HG03439 (cell line): Measurements from ENCODE around the gene CCDC85B.

Experiments
- ATAC-seq: cut with Tn5 transposase; IDR thresholded peaks from one replicate; pipeline ENCODE4 v1.9.1; 2021; ENCODE audit warnings: mild to moderate bottlenecking, moderate library complexity; ENCODE audit not compliant: unreplicated experiment

CCDC85B gene

DNA sequence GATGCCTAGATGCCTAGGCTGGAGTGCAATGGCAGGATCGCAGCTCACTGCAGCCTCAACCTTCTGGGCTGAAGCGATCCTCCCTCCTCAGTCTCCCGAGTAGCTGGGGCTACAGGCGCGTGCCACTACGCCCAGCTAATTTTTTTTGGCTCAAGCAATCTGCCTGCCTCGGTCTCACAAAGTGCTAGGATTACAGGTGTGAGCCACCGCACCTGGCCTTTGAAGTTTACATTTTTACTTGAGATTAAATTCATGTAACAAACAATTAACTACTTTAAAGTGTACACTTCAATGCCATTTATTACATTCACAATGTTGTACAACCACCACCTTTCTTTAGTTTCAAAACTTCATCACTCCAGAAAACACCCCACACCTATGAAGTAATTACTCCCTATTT lies 13.2 kb downstream of the CCDC85B start:
- ATAC-seq, result no peak

DNA sequence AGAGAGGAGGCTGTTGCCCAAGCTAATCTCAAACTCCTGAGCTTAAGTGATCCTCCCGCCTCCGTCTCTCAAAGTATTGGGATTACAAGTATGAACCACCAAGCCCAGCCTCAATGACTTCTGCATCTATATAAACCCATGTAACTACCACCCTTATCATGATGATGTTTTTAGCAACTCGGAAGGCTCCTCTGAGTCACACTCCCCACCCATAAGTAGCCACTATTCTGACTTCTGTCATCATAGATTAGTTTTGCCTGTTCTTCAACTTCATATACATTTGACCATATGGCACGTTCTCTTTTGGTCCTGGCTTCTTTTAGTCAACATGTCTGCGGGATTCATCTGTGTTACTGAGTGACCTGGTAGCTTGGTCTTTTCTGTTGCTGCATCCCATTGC lies 16.1 kb downstream of the CCDC85B start:
- ATAC-seq, result no peak

DNA sequence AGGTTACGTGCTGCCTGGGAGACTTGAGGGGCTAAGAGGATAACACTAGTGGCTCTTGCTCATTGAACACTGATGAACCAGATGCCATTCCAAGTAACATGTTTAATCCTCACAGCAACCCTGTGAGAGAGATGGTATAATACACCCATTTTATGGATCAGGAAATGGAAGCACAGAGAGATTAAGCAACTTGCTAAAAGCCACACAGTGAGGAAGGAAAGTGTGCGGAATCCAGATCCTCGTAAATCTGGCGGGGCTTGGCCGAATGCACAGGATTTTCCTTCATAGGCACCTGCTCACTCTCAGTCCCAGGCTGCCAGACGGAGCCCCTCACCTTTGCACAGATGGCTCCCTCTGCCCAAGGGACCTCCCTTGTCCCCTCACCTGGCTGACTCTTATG lies 17.4 kb downstream of the CCDC85B start:
- no peak for ATAC-seq

DNA sequence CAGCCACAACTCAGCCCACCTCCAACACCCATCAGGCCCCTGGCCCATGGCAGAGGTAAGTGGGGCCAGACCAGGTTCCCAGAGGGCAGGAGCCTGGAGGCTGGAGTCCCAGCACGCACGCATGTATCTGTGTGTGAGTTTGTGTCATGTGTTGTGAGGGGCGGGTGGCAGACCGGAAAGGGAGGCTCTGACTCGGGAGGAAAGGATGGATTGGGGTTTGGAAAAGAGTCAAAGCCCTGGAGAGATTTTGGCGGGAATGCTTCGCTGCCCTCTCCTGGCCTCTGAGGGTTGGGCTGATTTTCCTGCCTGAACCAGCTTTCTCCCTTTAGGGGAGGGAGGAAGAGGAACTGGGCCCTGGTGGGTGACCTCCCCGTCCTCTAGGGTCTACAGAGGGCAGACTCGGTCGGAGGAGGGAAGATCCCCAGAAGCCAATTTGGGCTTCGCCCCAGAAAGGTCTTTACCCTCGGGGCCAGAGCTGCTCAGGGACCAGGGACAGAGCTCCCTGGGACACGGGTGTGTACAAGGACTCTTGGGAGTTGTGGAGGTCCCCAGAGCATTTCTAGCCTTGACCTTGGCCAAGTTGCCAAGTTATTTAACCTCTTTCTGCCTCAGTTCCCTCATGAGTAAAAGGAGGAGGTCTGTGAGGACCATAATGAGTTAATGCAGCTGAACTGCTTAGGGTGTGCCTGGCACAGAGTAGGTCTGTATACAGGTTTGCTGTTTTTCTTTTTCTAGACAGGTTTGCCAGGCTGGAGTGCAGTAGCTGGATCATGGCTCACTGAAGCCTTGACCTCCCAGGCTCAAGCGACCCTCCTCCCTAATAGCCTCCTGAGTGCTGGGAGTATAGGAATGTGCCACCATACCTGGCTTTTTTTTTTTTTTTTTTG lies 21.5 kb downstream of the CCDC85B start:
- no peak for ATAC-seq

DNA sequence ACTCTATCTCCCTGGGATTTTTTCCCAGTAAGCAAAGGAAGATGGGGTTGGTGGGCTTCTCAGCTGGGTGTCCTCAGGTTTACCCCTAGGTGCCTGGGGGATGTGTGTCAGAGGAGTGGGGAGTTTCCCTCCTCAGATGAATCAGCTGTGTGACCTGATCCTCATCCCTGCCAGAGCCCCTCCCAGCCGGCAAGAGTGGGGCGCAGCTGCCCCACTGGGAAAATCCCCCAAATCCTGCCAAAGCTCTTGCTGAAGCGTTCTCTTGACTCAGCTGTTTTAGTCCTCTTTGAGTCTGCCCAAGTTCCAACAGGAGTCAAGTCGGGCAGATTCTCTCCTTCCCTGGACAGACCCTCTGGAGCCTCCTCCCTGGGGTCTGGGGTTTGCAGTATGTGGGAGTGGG lies 22.4 kb downstream of the CCDC85B start:
- ATAC-seq, result no peak

DNA sequence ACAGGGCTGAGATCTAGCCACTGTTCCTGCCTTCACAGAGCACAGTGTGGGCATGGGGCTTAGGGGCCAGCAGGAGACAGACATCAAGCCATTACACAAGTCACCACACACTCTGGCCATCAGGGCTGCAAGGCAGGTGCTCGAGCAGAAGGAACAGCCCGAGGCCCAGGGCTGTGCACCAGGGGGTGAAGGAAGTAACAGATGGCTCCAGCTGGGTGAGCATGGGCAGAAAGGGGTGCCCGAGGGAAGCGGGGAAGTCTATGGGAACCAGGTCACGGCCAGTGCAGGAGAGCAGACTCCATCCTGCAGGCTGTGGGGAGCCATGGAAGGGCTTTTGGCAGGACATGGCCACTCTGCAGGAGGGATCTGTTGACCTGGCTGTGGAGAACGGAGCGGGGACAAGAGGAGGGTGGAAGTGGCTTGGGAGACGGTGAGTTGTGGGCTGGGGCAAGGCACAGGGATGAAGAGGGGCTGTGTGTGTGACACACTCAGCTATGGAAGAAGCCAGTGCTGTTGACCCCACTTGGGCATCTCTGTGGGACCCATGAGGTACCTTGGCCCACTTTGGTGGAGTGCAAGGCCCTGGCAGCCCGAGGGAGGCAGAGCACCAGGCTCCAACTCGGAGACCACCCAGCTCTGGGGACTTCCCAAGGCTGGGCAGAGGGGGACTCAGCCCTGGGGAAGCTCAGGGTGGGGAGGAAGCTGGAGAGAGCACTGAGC lies 24.8 kb downstream of the CCDC85B start:
- ATAC-seq, result no peak

DNA sequence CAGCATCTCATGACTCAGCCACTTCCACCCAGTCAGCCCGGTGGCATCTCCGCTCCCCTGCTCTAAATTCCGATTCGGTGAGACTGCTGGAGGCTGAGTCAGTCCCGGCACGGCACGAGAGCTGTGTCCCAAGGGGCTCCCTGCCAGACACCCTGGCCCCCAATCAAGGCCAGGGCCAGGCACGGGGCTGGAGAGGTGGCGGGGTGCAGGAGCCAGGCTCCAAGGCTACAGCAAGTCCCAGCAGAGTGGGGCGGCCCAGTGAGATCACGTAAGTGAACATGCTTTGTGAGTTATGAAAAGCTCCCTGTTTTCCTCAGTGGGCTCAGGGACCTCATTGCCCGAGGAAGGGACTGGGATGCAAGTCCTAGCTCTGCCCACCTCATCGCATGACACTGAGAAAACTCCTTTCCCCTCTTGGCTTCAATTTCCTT lies 25.4 kb downstream of the CCDC85B start:
- ATAC-seq, result no peak

DNA sequence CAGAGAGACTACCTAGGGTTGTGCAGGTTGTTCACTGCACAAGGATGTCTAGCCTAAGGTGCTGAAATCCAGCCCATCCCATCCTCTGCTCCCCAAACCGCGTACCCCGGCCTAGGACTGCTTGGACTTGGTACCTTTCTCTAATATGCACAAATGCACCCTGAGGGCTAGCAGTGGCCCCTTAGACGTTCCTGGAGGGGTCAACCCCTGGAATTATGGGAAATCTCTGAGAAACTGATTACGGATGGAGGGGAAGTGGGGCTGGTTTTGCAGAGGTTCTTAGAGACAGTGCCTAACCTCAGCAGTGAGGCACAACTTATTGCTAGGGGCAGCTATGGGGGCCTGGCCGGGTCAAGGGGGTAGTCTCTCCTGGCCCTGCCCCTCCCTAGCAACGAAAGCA lies 25.9 kb downstream of the CCDC85B start:
- ATAC-seq, result no peak

DNA sequence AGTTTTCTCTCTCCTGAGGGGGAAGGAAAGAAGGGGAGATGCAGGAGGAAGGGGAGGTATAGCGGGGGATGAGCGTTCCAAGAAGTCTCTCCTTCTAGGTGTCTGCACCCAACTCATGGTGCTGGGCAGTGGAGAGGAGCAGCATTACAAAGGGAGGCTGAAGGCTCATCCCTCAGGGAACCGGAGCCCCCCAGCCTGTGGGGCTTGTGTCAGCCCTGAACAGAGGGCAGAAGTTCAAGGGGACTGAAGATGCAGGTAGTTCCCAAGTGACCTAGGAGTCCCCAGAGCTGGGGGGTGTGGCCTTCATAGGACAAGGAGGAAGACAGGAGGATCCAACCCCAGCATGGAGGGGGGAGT lies 26.6 kb downstream of the CCDC85B start:
- no peak for ATAC-seq

DNA sequence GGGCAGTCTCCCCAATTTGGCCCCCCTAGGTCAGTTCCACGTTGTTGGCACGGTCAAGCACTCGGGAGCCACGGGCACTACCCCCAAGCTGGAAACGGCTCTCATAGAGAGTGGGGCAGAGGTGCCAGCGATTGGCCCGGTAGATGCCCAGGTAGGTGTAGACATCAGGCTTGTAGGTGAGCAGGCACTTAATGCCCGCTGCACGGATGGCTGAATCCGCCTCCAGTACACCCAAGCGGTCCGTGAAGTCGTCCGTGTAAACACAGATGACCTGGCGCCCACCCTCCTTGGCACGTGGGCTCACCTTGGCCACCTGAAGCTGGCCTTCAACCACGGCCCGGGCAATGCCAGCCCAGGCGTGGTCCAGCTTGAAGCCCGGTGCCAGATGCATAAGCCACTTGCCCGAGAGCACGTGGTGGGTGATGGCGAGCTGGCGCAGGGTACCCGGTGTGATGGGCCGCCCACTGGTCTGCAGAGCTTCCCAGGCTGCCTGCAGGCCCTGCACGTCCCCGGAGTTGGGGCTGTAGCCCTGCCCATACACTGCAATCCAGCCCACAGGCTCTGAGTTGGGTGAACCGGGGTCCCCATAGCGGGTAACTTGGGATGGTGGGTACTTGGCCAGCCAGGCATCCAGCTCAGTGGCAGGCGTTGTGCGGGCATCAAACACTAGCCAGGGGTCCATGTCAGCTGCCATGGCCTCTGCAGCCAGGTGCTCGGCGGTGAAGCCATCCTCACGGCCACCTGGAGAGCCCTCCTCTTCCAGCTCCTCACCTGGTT lies 27.1 kb downstream of the CCDC85B start:
- no peak for ATAC-seq

DNA sequence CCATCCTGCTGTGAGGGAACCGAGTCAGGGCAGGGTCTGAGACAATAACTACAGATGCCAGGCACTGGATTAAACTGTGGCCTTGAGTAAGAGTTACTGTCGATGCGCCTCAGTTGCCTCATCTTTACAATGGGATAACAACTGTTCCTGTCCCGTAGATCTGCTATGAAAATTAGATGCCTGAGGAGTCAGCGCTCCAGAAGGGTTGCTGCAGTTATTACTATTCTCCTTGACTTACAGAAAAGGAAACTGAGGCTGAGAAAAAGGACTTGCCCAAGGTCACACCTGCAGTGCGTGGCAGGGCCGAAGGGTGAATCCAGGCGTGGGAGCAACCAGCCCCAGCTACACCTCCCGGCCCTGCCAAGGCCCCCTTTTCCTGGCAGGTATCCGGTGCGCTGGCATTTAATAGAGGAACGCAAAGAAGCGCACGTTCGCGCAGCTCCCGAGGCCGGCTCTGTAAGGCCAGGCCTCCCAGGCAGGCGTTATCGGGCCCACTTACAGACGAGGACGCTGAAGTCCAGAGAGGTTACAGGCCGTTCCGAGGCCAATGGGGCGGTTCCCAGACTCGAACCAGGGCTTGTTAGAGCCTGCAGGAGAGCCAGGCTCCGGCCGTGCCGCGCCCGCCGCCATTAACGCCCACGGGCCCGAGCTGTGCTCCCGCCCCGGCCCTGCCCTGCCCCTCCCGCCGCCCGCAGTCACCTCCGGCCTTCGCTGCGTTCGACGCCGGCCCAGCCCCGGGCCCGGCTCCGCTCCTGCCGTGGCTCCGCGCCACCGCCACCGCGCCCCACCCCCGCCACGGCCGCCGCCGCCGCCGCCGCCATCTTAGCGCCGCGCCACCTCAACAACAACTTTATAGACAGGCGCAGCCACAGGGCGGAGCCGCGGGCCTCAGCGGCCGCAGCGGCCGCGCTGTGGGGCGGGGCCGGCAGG lies 28.0 kb downstream of the CCDC85B start, which contains the start of gene C11orf68:
Gene C11orf68 (minus strand): TSS at position 852 of the 930 bp plus-strand sequence. CDS start 31 bp downstream, at position 821.
- ATAC-seq, result peak; percentile 55

DNA sequence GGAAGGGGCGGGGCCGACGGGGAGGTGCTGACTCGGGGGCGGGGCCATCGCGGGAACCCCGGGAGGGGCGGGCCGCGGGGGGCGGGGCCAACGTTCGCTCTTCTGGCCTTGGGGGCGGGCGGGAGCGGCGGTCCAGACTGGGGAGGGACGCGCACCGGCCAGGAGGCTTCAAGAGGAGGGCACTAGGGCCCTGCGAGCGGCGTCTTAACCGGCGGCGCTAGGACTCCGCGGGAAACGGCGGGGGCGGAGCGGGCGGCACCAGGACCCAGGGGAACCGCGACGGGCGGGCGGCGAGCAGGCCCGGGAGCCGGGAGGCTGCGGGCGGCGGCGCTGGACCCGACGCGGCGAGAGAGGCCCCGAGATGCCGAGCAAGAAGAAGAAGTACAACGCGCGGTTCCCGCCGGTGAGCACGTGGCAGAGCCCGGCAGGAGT lies 28.7 kb downstream of the CCDC85B start, which contains the start of gene DRAP1:
Gene DRAP1 (plus strand): TSS at position 286 of the 432 bp plus-strand sequence. CDS start 76 bp downstream, at position 362.
- peak; percentile 84 for ATAC-seq

DNA sequence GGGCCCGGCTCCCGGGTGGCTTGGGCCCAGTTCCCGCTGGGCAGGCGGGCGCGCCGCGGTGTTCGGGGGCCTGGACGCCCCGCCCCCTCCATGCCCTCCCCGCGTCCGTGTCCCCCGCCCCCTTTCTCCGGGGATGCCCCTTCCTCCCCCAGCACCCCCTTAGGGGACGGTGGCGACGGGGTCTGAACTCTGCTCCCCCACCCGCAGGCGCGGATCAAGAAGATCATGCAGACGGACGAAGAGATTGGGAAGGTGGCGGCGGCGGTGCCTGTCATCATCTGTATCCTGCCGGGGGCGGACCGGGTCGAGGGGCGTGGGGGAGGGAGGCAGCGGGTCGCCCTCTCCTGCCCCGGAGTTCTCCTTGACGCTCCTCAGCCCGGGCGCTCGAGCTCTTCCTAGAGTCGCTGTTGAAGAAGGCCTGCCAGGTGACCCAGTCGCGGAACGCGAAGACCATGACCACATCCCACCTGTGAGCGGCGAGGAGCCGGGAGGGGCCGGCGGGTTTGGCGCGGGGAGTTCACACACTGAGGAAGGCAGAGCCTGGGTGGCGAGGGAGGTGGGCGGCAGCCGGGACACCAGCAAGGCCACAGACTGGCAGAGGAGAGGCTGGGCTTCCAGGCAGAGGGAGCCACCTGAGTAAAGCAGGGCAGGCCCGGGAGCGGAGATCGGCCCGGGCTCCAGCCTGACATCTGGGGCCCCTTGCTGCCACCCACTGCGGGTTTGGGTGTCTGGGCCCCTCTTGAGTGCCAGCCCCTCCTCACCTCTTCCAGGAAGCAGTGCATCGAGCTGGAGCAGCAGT lies 29.3 kb downstream of the CCDC85B start:
- ATAC-seq, result peak; percentile 46

DNA sequence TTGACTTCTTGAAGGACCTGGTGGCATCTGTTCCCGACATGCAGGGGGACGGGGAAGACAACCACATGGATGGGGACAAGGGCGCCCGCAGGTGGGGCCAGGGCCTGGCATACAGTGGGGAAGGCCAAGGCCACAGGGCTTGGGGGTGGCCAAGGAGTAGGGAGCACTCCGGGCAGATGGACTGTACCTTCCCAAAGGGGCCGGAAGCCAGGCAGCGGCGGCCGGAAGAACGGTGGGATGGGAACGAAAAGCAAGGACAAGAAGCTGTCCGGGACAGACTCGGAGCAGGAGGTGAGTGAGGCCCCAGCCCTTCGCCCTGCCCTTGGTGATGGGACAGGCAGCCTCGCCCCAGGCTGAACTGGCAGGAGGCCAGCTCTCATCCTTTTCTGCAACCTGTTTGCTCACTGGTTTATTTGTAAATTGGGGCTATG lies 29.9 kb downstream of the CCDC85B start:
- ATAC-seq, result no peak

DNA sequence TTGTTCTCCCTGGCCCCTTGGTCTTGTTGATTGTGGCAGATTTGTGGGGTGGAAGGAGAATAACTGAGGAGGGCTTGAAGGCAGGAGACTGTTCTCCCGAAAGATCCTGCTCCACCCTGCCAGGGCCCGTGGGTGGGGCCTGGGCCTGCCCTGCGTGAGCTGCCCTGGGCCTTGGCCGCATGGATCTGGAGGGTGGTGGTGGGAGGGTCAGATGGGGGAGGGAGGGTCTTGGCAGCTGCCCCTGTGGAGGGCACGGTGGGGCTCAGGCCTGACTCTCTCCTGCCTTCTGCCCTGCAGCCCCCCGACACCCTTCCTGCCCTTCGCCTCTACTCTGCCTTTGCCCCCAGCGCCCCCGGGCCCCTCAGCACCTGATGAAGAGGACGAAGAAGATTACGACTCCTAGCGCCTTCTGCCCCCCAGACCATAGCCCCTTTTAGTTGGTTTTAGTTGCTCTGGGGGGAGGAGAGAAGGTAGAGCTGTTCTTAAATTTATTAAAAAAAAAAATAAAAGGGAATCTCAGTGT lies 30.6 kb downstream of the CCDC85B start:
- no peak for ATAC-seq

DNA sequence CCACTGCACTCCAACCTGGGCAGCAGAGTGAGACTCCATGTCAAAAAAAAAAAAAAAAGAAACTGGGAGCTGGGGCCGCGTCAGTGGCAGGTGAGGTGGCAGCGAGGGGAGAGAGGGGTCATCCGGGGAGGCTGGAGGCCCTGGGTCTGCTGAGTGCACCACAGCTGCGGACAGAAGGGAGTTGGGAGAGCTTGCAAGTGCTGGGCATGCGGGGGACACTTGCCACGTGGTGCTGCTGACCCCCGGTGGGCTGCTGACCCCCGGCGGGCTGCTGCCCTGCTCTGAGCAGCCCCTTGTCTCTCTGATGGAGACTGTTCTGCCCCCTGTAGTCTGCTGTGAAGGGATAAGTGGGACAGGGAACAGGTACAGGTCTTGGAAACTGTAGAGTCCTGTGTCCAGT lies 31.4 kb downstream of the CCDC85B start:
- no peak for ATAC-seq

DNA sequence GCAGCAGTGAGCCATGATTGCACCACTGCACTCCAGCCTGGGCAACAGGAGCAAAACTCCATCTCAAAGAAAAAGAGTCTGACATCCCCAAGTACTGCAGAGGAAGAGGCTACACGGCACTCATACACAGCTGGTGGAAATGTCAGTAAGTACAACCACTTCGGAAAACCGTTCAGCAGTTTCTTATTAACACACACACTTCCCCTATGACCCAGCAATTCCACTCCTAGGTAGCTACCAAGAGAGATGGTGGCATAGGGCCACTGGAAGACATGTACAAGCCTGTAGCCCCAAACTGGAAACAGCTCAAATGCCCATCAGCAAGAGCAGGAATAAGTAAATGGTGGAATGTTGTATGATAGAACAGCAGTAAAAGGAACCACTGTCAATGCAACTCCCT lies 32.1 kb downstream of the CCDC85B start:
- ATAC-seq, result no peak

DNA sequence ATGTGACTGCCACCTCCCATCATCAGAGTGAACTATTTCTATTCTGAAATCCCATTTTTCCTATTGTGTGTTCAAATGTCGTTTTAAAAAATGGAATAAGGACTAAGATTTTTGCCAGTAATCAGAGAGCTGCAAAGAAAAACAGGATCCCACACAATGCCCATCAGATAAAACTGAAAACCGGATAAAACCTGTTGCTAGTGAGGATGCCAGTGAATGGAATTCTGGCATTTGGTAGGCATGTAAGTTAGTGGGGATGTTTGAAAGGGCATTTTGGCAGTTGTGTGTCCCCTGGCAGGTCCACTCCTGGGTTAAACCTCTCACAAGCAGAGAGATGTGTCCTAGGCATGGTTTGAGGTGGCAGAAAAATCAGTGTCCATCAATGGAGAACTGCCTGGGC lies 34.9 kb downstream of the CCDC85B start:
- ATAC-seq, result no peak

DNA sequence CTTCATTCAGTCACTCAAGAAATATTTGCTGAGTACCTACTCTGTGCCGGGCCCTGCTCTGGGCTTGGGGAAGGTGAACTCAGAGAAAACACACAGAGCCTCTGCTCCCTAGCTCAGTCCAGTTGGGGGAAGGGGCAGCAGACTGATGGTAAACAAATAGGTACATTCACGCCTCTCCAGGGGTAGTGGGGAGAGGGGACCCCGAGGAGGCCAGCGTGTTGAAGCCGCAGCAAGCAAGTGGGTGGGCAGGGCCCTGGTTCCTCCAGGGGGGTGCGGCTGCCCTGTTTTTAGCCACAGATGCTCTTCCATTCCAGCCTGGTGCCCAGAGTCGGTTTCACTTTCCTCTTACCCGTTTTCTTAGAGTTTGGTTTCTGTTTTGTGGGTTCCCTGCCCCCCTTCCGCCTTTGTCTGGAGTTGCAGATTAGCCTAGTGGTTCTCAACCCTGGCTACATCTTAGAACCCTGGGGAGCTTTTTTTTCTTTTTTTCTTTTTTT lies 37.5 kb downstream of the CCDC85B start:
- ATAC-seq, result peak; percentile 70
